HepG2 (cell line): Measurements from ENCODE around the gene RAB23. TPM values are rescaled to one million over a fixed set of nuclear protein-coding genes. Genes with fewer than 3 reads are reported as not detected.
A peak's percentile ranks its signal among the peaks of the same experiment; 100 is the strongest.

ENCODE experiments used
- ATAC-seq: fragments of 200-7000 bp; cut with Tn5 transposase; 3 replicates; pipeline ENCODE4 v1.9.1; 2020; ENCODE audit warnings: mild to moderate bottlenecking, moderate library complexity
- BruUV-seq: library from RNA; stranded (reverse); fragments of 400-500 nt; replicated peaks from 2 replicates; lab custom pipeline; 2021; lab: Mats Ljungman, UMichigan
- CTCF ChIA-PET: fragments of 300-600 bp; formaldehyde crosslinking; extraction: SDS; loops from one replicate; lab custom pipeline; 2021; ENCODE audit warnings: low total read pairs, inconsistent platforms, low intra/inter-chr PET ratio; lab: Yijun Ruan, JAX
- POLR2A ChIA-PET: fragments of 350-600 bp; sonication (Branson Sonifier 250); formaldehyde crosslinking; loops from one replicate; lab custom pipeline; 2020; ENCODE audit warnings: antibody characterized with exemption, inconsistent platforms; lab: Yijun Ruan, JAX
- DNase-seq: peaks from one replicate; pipeline ENCODE4 v3.0.0-alpha.2; 2015; ENCODE audit warnings: low spot score
- FAIRE-seq: peaks from 3 replicates; lab custom pipeline; 2011; peaks lifted over from hg19 to GRCh38; lab: Jason Lieb, UNC
- H2AFZ ChIP-seq: one replicate; pipeline ENCODE4 v1.6.1; 2011; ENCODE audit warnings: low read length, inconsistent platforms
- H3K27ac ChIP-seq: fragments of 300-600 bp; 3 replicates; pipeline ENCODE4 v1.8.0; 2011; ENCODE audit warnings: mixed run types, mild to moderate bottlenecking, mixed read lengths, low read length, inconsistent platforms; ENCODE audit not compliant: insufficient read depth; ENCODE audit errors: extremely low read length
- H3K27me3 ChIP-seq, 2 experiments: fragments of 200-600 bp in 1 of 2; 2 replicates in 1 of 2; 3 replicates in 1 of 2; pipeline versions ENCODE4 v1.6.0 to v1.8.0; 2011; ENCODE audit warnings: low read length in 2 of 2, mild to moderate bottlenecking in 2 of 2, moderate library complexity in 2 of 2, inconsistent platforms in 1 of 2; ENCODE audit not compliant: insufficient read depth in 2 of 2, control insufficient read depth in 1 of 2
- H3K36me3 ChIP-seq, 2 experiments: fragments of 200-600 bp in 1 of 2; replicated peaks in 1 of 2; 2 replicates in 1 of 2; 3 replicates in 1 of 2; pipeline versions ENCODE4 v1.5.1 to v1.8.0; 2011; ENCODE audit warnings: low read length in 2 of 2, inconsistent platforms in 1 of 2; ENCODE audit not compliant: insufficient read depth in 2 of 2, control insufficient read depth in 1 of 2
- H3K4me1 ChIP-seq: 2 replicates; pipeline ENCODE4 v1.5.1; 2012; ENCODE audit warnings: low read length, inconsistent platforms; ENCODE audit not compliant: insufficient read depth
- H3K4me2 ChIP-seq: 2 replicates; pipeline ENCODE4 v1.6.0; 2011; ENCODE audit warnings: low read depth, low read length, inconsistent platforms
- H3K4me3 ChIP-seq, 3 experiments: fragments of 200-600 bp in 1 of 3; sonication (generic), shearing (Covaris generic) in 1 of 3; replicated peaks in 1 of 3; 2 replicates each; pipeline ENCODE4 v1.5.1; 2011 to 2016; ENCODE audit warnings: low read length in 3 of 3, inconsistent platforms in 2 of 3, low read depth in 2 of 3, mild to moderate bottlenecking in 2 of 3, control low read depth in 1 of 3, mixed read lengths in 1 of 3; ENCODE audit not compliant: insufficient read depth in 1 of 3
- H3K79me2 ChIP-seq: one replicate; pipeline ENCODE4 v1.6.1; 2011; ENCODE audit warnings: low read length, inconsistent platforms; ENCODE audit not compliant: insufficient read depth
- H3K9ac ChIP-seq: 2 replicates; pipeline ENCODE4 v1.6.0; 2011; ENCODE audit warnings: mild to moderate bottlenecking, low read depth, low read length, inconsistent platforms; ENCODE audit not compliant: insufficient read depth
- H3K9me3 ChIP-seq: 2 replicates; pipeline ENCODE4 v1.5.1; 2012; ENCODE audit warnings: mild to moderate bottlenecking, low read length
- H4K20me1 ChIP-seq: 2 replicates; pipeline ENCODE4 v1.6.0; 2011; ENCODE audit warnings: inconsistent platforms, mild to moderate bottlenecking, low read length, moderate library complexity; ENCODE audit not compliant: insufficient read depth
- HINFP ChIP-seq: sonication (generic); formaldehyde crosslinking; IDR thresholded peaks from 2 replicates; pipeline ENCODE4 v1.4.0; 2020; ENCODE audit warnings: low read depth, mild to moderate bottlenecking, missing genetic modification reagents
- IRF9 ChIP-seq: sonication (generic); formaldehyde crosslinking; IDR thresholded peaks from 2 replicates; pipeline ENCODE4 v1.8.0; 2022; ENCODE audit warnings: missing genetic modification reagents, mild to moderate bottlenecking, borderline replicate concordance
- MAFF ChIP-seq: IDR thresholded peaks from 2 replicates; pipeline ENCODE4 v1.6.1; 2011; ENCODE audit warnings: low read depth, low read length, improper control_type of control experiment
- MAFK ChIP-seq, 2 experiments: IDR thresholded peaks in 1 of 2; conservative IDR thresholded peaks in 1 of 2; 2 replicates each; pipeline ENCODE4 v1.6.1; 2011; ENCODE audit warnings: improper control_type of control experiment in 2 of 2, low read length in 2 of 2
- ZGPAT ChIP-seq: IDR thresholded peaks from 2 replicates; pipeline ENCODE4 v1.6.1; 2016; ENCODE audit warnings: mild to moderate bottlenecking
- WGBS: methylation state at CpG from one replicate; pipeline ENCODE4 v1.1.6; 2017; ENCODE audit warnings: low lambda C conversion rate; 5-methylcytosine and 5-hydroxymethylcytosine counted together
- in situ Hi-C: cut with HindIII; loops from 2 replicates; pipeline ENCODE4 v1.10.0; 2017; ENCODE audit warnings: low pct_unique_long_range_greater_than_20kb; ENCODE audit not compliant: extremely low pct_ligation_motif_present
- intact Hi-C: fragments of 100-400 bp; cut with micrococcal nuclease; formaldehyde crosslinking; loops from one replicate; pipeline ENCODE4 v1.10.0; 2022; ENCODE audit not compliant: unreplicated experiment
- polyA plus RNA-seq, 8 experiments: library from polyadenylated mRNA; depleted of rRNA in 3 of 8; stranded (reverse) in 7 of 8; unstranded in 1 of 8; fragments of >200 nt; fragmentation: Illumina TruSeq in 4 of 8; extraction: Trizol in 4 of 8; gene quantifications; 2 replicates each; pipeline versions ENCODE4 v1.2.1 to v1.2.3, GENCODE V29; 2011 to 2016; ENCODE audit warnings: low read depth in 4 of 8, missing spikeins in 1 of 8, mixed read lengths in 1 of 8; ENCODE audit not compliant: insufficient read depth in 1 of 8
- total RNA-seq, 5 experiments: library from RNA; depleted of rRNA; stranded (reverse); fragments of >200 nt; fragmentation: Illumina TruSeq; extraction: Trizol; gene quantifications; 2 replicates each; pipeline ENCODE4 v1.2.3, GENCODE V29; 2016; ENCODE audit warnings: low read depth in 1 of 5

RAB23 gene
- total and polyA plus RNA-seq, 2 of the 13 experiments (the other 11 are each of a cell fraction or from before 2014, with no cell fraction given): 5.5 to 16.4 TPM

- Histone ChIP-seq H3K27ac (no peak overlapping the region), H3K27me3 (no peaks in the 10 kb centered on the region), H3K4me2 (no peak overlapping the region), H3K79me2 (peaks cover 3% of the 10 kb centered on the region), H3K9ac (no peak overlapping the region), H3K4me1 (no peaks in the 10 kb centered on the region), H2AFZ (no peak overlapping the region)
- DNase-seq: no peak
- FAIRE-seq: no peak
- in situ Hi-C loops: no loop called here
- intact Hi-C loops: no loop called here
- WGBS: 94% methylated on average over 7 of the region's 7 CpGs
- no peak for ATAC-seq
- ChIA-PET CTCF (no interaction called here), POLR2A (no interaction called here)
- no peak for TF ChIP-seq IRF9 (CRISPR knock-in tag)
- no peak for TF ChIP-seq ZGPAT (CRISPR knock-in tag)
- no peak for TF ChIP-seq HINFP (CRISPR knock-in tag)
- TF ChIP-seq MAFK (conservative IDR thresholded peaks at IDR 0.05 in 1 of 2, IDR thresholded peaks at IDR 0.05 in 1 of 2; ENCODE audit: low read length in 2 of 2): peak; percentile 20 to 40; a peak in 2 of 4 replicates
- TF ChIP-seq MAFF: peak; percentile 56
- TF ChIP-seq, all 625 proteins: peak for 2
- no TSS peak for BruUV-seq
- Histone ChIP-seq H3K36me3 (no peaks in the 10 kb centered on the region; a peak in 1 of 5 replicates), H3K4me3 (no peak overlapping the region), H4K20me1 (no peaks in the 10 kb centered on the region), H3K9me3 (no peaks in the 10 kb centered on the region)
Observed at GRCh38 chr6:57205550-57206328, 16.4 kb downstream of the RAB23 start.
